ENCODE data around the gene RAPGEF6. TPM values are rescaled to one million over a fixed set of nuclear protein-coding genes. Genes with fewer than 3 reads are reported as not detected.
"Not testable (repeated sequence)": the region's sequence is repeated elsewhere in the genome, so short reads cannot be mapped to it uniquely, and the experiment has no call there.

RAPGEF6 gene
- total and polyA plus RNA-seq, 9 donors = 5.8 to 21.4 (median 7.7) TPM

DNA sequence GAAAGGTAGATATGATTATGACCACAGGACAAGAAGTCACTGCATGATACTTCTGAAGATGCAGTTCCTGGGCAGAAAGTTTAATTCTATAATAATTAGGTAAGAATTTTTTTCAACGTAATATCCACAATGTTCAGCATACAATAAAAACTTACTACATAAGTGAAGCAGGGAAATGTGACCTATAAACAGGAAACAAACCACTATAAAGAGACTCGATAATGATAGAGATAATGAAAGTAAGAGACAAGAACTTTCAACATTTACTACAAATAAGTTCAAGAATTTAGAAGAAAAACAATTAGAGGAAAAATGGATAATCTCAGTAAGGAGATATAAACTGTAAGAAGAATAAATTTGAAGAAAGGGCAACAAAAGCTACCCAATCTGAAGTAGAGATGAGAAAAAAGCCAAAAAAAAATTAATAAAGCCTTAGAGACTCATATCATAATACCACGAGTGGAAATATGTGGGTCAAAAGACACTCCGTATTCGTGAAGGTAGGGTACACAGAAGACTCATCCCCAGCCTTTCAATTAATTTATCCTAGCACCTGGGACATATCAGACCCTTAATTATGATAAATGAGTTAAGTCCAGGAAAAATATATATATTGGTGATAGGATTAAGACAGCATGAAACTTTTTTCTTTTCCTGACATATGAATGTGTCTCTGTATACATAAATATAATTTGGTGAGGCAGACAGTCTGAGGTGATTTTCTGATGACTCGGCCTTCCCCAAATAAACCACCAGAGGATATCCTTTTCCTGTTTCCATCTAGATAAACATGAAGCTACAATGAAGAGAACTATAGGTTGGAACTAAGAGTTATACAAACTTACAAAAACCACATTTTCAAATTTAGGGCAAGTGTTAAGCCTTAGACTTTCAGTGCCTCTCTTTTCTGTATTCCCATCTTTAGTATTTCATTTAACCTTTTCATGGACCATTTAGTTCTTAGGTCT, 120.4 kb downstream of the RAPGEF6 start:
- Histone ChIP-seq H3K9me3 (replicated peaks; ENCODE audit: control insufficient read depth, low read depth, low read length) (no peaks in the 10 kb centered on the region), H3K36me3 (ENCODE audit: control insufficient read depth, insufficient read depth, low read length) (peaks cover 2% of the 10 kb centered on the region), H3K4me1 (ENCODE audit: control insufficient read depth, insufficient read depth, low read length) (no peaks in the 10 kb centered on the region), H3K27me3 (ENCODE audit: control insufficient read depth, insufficient read depth, low read length) (no peaks in the 10 kb centered on the region), H3K4me3 (ENCODE audit: low read length) (no peak overlapping the region), H3K27ac (ENCODE audit: low read length) (peak overlapping the region; percentile 0)
- DNase-seq = peak; percentile 63
- whole genome bisulfite sequencing (ENCODE audit: insufficient coverage) = no CpG with 5 or more reads among the region's 6 CpGs

DNA sequence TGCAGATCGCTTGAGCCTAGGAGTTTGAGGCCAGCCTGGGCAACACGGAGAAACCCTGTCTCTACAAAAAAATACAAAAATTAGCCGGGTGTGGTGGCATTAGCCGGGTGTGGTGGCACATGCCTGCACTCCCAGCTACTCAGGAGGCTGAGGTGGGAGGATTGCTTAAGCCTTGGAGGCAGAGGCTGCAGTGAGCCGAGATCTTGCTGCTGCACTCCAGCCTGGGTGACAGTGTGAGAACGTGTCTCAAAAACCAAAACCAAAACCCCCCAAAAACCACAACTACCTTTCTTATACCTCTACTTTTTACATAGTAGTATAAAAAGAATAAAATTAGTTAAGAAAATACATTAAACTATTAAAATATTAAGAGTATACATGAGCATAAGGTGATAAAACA, 121.2 kb downstream of the RAPGEF6 start:
- Histone ChIP-seq H3K27me3 (ENCODE audit: control insufficient read depth, insufficient read depth, low read length) (no peaks in the 10 kb centered on the region), H3K27ac (ENCODE audit: low read length) (no peak overlapping the region), H3K4me3 (ENCODE audit: low read length) (no peak overlapping the region), H3K4me1 (ENCODE audit: control insufficient read depth, insufficient read depth, low read length) (no peaks in the 10 kb centered on the region), H3K9me3 (replicated peaks; ENCODE audit: control insufficient read depth, low read depth, low read length) (no peaks in the 10 kb centered on the region), H3K36me3 (ENCODE audit: control insufficient read depth, insufficient read depth, low read length) (no peaks in the 10 kb centered on the region)
- DNase-seq = no peak
- 90% methylated on average over 2 of the region's 6 CpGs for WGBS (ENCODE audit: insufficient coverage)

DNA sequence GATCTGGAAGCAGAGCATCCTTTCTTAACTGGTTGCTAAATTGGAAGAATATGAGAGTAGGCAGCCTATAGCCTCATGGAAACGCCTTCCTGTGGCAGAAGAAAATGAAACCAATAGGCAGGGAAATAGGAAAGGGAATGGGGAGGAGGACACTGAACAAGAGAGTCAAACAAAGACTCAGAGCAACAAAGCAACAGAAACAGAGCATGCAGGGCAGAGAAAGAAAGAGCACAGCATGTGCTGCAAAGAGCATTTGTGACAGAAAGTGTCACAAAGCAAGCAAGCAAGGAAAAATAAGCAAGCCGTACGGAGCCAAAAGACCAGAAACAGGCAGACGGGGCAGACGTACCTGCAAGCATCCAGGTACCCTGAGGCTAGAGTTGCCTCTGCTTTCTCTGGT, 123.1 kb downstream of the RAPGEF6 start:
- Histone ChIP-seq H3K36me3 (ENCODE audit: control insufficient read depth, insufficient read depth, low read length) (no peaks in the 10 kb centered on the region), H3K27ac (ENCODE audit: low read length) (no peak overlapping the region), H3K9me3 (replicated peaks; ENCODE audit: control insufficient read depth, low read depth, low read length) (no peaks in the 10 kb centered on the region), H3K4me3 (ENCODE audit: low read length) (no peak overlapping the region), H3K27me3 (ENCODE audit: control insufficient read depth, insufficient read depth, low read length) (no peaks in the 10 kb centered on the region), H3K4me1 (ENCODE audit: control insufficient read depth, insufficient read depth, low read length) (no peaks in the 10 kb centered on the region)
- WGBS (ENCODE audit: insufficient coverage) = 93% methylated on average over 5 of the region's 5 CpGs
- no peak for DNase-seq

DNA sequence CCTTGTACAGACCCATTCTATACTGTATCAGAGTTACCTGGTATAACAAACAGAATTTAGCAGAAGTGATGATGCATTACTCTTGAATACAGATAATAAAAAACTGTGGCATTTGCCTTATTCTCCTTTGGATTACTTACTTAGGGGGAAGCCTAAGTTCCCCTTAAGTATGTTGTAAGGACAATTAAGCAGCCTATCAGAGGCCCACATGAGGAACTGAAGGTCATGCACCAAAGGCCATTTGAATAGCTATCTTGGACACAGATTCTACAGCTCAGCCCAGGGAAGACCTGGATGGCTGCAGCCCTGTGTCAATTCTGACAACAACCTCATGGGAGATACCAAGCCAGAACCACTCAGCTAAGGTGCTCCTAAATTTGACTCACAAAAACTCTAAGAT, 125.2 kb downstream of the RAPGEF6 start:
- peaks cover 4% of the 10 kb centered on the region for H3K36me3 ChIP-seq (ENCODE audit: control insufficient read depth, insufficient read depth, low read length)

DNA sequence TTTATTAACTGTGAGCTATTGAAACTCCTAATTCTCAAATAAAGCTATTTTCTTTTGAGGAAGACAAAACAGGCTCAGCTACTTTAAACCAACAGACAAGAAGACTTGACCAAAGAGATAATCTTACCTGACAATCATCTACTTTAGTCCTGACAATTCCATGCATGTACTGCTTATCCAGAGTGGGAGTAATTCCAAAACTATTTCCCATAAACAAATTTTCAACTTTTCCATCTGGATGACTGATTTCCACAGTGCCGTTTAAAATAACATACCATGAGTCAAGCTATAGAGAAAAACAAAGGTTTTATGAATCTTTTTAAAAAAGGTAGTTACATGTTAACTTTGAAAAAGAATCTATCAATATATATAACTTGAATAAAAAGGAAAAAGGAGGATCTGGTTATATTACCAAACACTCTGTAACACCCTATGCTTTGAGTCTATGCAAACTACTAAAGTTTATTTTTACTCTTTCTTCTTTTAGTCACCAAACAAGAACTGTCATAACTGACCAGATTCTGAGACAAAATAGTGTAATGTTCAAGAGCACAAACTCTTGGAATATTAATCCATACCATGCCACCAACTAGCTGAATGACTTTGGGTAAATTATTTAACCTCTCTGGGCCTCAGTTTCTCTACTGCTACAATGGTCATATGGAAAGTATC, 129.7 kb downstream of the RAPGEF6 start:
- no peak overlapping the region for H3K4me3 ChIP-seq (ENCODE audit: low read length)
- no peaks in the 10 kb centered on the region for H3K4me1 ChIP-seq (ENCODE audit: control insufficient read depth, insufficient read depth, low read length)
- H3K27me3 ChIP-seq (ENCODE audit: control insufficient read depth, insufficient read depth, low read length) = no peaks in the 10 kb centered on the region
- H3K36me3 ChIP-seq (ENCODE audit: control insufficient read depth, insufficient read depth, low read length) = peaks cover 6% of the 10 kb centered on the region
- H3K9me3 ChIP-seq (replicated peaks; ENCODE audit: control insufficient read depth, low read depth, low read length) = no peaks in the 10 kb centered on the region
- WGBS (ENCODE audit: insufficient coverage) = no CpG with 5 or more reads among the region's 1 CpG
- no peak overlapping the region for H3K27ac ChIP-seq (ENCODE audit: low read length)
- no peak for DNase-seq

More for the DNA sequence above, 125.2 kb downstream of the RAPGEF6 start:
- Histone ChIP-seq H3K9me3 (replicated peaks; ENCODE audit: control insufficient read depth, low read depth, low read length) (no peaks in the 10 kb centered on the region), H3K4me1 (ENCODE audit: control insufficient read depth, insufficient read depth, low read length) (no peaks in the 10 kb centered on the region), H3K27me3 (ENCODE audit: control insufficient read depth, insufficient read depth, low read length) (no peaks in the 10 kb centered on the region), H3K4me3 (ENCODE audit: low read length) (no peak overlapping the region), H3K27ac (ENCODE audit: low read length) (no peak overlapping the region)
- no peak for DNase-seq

DNA sequence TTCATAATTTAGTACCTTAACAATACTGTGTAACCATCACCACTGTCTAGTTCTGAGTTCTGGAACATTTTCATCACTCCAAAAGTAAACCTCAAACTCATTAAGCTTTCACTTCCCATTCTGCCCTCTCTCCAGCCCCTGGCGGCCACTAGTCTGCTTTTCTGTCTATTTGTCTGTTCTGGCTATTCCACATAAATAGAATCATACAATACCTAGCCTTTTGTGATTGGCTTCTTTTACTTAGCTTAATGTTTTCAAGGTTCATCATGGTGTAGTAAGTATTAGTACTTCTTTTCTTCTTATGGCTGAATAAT, 138.7 kb downstream of the RAPGEF6 start:
- Histone ChIP-seq H3K4me1 (ENCODE audit: control insufficient read depth, insufficient read depth, low read length) (no peaks in the 10 kb centered on the region), H3K4me3 (ENCODE audit: low read length) (no peak overlapping the region), H3K36me3 (ENCODE audit: control insufficient read depth, insufficient read depth, low read length) (peaks cover 21% of the 10 kb centered on the region), H3K27me3 (ENCODE audit: control insufficient read depth, insufficient read depth, low read length) (no peaks in the 10 kb centered on the region), H3K27ac (ENCODE audit: low read length) (no peak overlapping the region), H3K9me3 (replicated peaks; ENCODE audit: control insufficient read depth, low read depth, low read length) (no peaks in the 10 kb centered on the region)
- 86% methylated on average over 1 of the region's 1 CpG for WGBS (ENCODE audit: insufficient coverage)
- DNase-seq = peak; percentile 39

DNA sequence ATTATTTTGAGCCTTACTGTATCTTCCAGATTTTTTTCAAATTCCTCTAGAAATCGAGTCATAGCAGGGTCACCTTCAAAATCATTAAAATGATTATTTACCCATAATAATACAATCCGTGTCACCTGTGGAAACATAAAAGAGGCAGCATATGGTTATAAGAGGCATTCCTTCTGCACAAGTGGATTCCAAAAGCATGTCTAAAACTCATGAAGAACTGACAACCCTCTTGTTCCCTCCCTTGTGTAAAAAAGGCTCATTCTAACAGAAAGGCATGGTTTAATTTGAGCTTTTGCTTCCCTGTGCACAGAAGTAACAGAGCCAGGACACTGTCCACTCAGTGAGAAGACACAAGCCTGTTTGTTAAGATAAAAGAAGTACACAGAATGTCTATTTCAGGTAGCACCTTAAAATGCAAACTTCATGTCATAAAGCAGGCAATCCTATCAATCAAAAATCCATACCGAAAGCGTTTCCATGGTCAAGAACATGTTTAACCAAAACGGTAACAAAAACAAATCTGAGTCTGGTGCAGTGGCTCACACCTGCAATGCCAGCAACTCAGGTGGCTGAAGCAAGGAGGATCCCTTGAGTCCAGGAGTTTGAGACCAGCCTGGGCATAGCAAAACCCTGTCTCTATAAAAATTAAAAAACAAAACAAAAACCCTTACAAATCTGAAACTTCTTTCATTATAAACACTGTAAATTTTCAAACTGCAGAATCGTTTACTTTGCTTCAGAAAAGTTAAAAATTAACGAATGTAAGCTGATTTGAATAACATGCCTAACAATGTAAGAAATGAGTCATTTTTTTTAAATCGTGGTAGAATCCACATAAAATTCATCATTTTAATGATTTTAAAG, 139.3 kb downstream of the RAPGEF6 start:
- Histone ChIP-seq H3K4me1 (ENCODE audit: control insufficient read depth, insufficient read depth, low read length) (no peaks in the 10 kb centered on the region), H3K27ac (ENCODE audit: low read length) (no peak overlapping the region), H3K36me3 (ENCODE audit: control insufficient read depth, insufficient read depth, low read length) (peaks cover 22% of the 10 kb centered on the region), H3K4me3 (ENCODE audit: low read length) (no peak overlapping the region), H3K27me3 (ENCODE audit: control insufficient read depth, insufficient read depth, low read length) (no peaks in the 10 kb centered on the region), H3K9me3 (replicated peaks; ENCODE audit: control insufficient read depth, low read depth, low read length) (no peaks in the 10 kb centered on the region)
- 92% methylated on average over 3 of the region's 8 CpGs for WGBS (ENCODE audit: insufficient coverage)
- DNase-seq = no peak

DNA sequence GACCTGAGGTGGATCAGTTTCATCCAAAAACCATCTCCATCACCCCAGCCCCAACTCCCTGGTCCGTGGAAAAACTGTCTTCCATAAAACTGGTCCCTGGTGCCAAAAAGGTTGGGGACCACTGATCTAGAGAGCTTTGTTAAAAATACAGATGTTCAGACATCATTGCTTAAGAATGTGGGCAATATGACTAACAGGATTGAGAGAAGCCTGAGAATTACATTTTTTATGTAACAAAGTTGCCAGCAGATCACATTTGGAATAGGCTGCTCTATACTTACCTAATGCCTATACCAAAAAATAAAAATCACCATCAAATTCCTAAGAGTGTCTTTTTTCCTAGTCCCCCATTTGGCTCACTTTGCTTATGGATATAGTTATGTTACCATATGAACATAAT, 143.3 kb downstream of the RAPGEF6 start:
- H3K4me3 ChIP-seq (ENCODE audit: low read length) = no peak overlapping the region
- no peaks in the 10 kb centered on the region for H3K27me3 ChIP-seq (ENCODE audit: control insufficient read depth, insufficient read depth, low read length)
- no peaks in the 10 kb centered on the region for H3K9me3 ChIP-seq (replicated peaks; ENCODE audit: control insufficient read depth, low read depth, low read length)
- H3K27ac ChIP-seq (ENCODE audit: low read length) = no peak overlapping the region
- no peaks in the 10 kb centered on the region for H3K4me1 ChIP-seq (ENCODE audit: control insufficient read depth, insufficient read depth, low read length)
- WGBS (ENCODE audit: insufficient coverage) = no CpG with 5 or more reads among the region's 1 CpG
- peaks cover 20% of the 10 kb centered on the region for H3K36me3 ChIP-seq (ENCODE audit: control insufficient read depth, insufficient read depth, low read length)
- no peak for DNase-seq

DNA sequence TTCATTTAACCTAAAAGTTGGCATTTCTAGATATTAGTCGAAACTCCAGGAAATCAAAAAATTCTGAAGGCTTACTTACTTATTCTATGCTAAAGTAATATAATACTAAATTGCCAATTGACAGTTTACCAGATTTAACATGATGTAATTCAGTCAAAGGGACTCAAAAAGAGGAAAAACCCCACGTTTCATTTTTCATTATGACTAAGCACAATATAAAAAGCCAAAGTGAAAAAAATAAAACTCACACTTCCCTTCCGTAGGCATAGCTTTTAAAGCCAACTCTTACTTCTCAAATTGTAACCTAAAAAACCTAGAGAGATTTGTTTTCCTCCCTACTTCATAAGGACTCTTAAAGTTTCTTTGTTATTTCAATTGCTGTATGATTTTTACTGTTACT, 146.6 kb downstream of the RAPGEF6 start:
- DNase-seq = peak; percentile 74
- Histone ChIP-seq H3K27ac (ENCODE audit: low read length) (no peak overlapping the region), H3K4me1 (ENCODE audit: control insufficient read depth, insufficient read depth, low read length) (no peaks in the 10 kb centered on the region), H3K36me3 (ENCODE audit: control insufficient read depth, insufficient read depth, low read length) (peaks cover 14% of the 10 kb centered on the region), H3K9me3 (replicated peaks; ENCODE audit: control insufficient read depth, low read depth, low read length) (no peaks in the 10 kb centered on the region), H3K27me3 (ENCODE audit: control insufficient read depth, insufficient read depth, low read length) (no peaks in the 10 kb centered on the region), H3K4me3 (ENCODE audit: low read length) (no peak overlapping the region)
- WGBS (ENCODE audit: insufficient coverage) = no CpG with 5 or more reads among the region's 3 CpGs

DNA sequence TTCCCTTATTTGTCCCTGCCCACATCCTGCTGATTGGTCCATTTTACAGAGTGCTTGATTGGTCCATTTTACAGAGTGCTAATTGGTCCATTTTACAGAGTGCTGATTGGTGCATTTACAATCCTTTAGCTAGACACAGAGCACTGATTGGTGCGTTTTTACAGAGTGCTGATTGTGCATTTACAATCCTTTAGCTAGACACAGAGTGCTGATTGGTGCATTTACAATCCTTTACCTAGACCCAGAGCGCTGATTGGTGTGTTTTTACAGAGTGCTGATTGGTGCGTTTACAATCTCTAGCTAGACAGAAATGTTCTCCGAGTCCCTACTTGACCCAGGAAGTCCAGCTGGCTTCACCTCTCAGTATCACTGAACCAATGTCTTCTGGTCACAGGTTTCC, 147.7 kb downstream of the RAPGEF6 start:
- H3K27ac ChIP-seq (ENCODE audit: low read length); DNase-seq; H3K4me3 ChIP-seq (ENCODE audit: low read length); H3K4me1 ChIP-seq (ENCODE audit: control insufficient read depth, insufficient read depth, low read length); H3K9me3 ChIP-seq (replicated peaks; ENCODE audit: control insufficient read depth, low read depth, low read length); H3K27me3 ChIP-seq (ENCODE audit: control insufficient read depth, insufficient read depth, low read length): not testable (repeated sequence)
- H3K36me3 ChIP-seq (ENCODE audit: control insufficient read depth, insufficient read depth, low read length) = peaks cover 14% of the 10 kb centered on the region
- WGBS (ENCODE audit: insufficient coverage) = no CpG with 5 or more reads among the region's 4 CpGs

Measured in muscle of leg (tissue), 11 donors.